Fibroblast of mammary gland (primary cell): Measurements from ENCODE around the gene TNS4.
A peak's percentile ranks its signal among the peaks of the same experiment; 100 is the strongest.

Experiments used
- DNase-seq: peaks from one replicate; pipeline ENCODE4 v3.0.0-alpha.2; 2010; ENCODE audit warnings: low read depth
- H3K4me3 ChIP-seq: 2 replicates; pipeline ENCODE4 v1.5.1; 2011; ENCODE audit warnings: low read depth, mild to moderate bottlenecking, low read length, moderate library complexity; ENCODE audit not compliant: control insufficient read depth
- CTCF ChIP-seq: conservative IDR thresholded peaks from 2 replicates; pipeline ENCODE4 v1.5.1; 2011; ENCODE audit warnings: low read depth, low read length, inconsistent platforms; ENCODE audit not compliant: control insufficient read depth, insufficient read depth

Gene TNS4

GRCh38 chr17:40538936-40539705 lies 37.7 kb upstream of the TNS4 start:
- TF ChIP-seq CTCF, result no peak
- H3K4me3 ChIP-seq, result no peak overlapping the region
- DNase-seq, result no peak

- peak; percentile 57 for DNase-seq
- H3K4me3 ChIP-seq, result no peak overlapping the region
- TF ChIP-seq CTCF, result no peak
Measured at GRCh38 chr17:40538019-40538935, 36.9 kb upstream of the TNS4 start.

- TF ChIP-seq CTCF, result no peak
- H3K4me3 ChIP-seq, result no peak overlapping the region
- peak; percentile 79 for DNase-seq
Measured at GRCh38 chr17:40536295-40537171, 35.1 kb upstream of the TNS4 start.

GRCh38 chr17:40535924-40536294 lies 34.5 kb upstream of the TNS4 start:
- no peak for TF ChIP-seq CTCF
- no peak overlapping the region for H3K4me3 ChIP-seq
- no peak for DNase-seq

GRCh38 chr17:40535438-40535837 lies 34.0 kb upstream of the TNS4 start:
- no peak overlapping the region for H3K4me3 ChIP-seq
- TF ChIP-seq CTCF, result no peak
- DNase-seq, result no peak
